Stomach smooth muscle (tissue), 2 donors: Measurements from ENCODE around the gene NCAM1.

Experiments
- H3K27ac ChIP-seq: one replicate; pipeline ENCODE4 v1.7.0; 2013; ENCODE audit warnings: mild to moderate bottlenecking, low read length, inconsistent platforms
- H3K27me3 ChIP-seq, 2 donors: one replicate each; pipeline ENCODE4 v1.7.0; 2013; ENCODE audit warnings: low read length in 2 of 2; ENCODE audit not compliant: insufficient read depth in 2 of 2, control insufficient read depth in 1 of 2
- H3K36me3 ChIP-seq, 2 donors: one replicate each; pipeline ENCODE4 v1.7.0; 2013; ENCODE audit warnings: low read length in 2 of 2; ENCODE audit not compliant: control insufficient read depth in 2 of 2, insufficient read depth in 2 of 2
- H3K4me1 ChIP-seq: one replicate; pipeline ENCODE4 v1.7.0; 2013; ENCODE audit warnings: low read length; ENCODE audit not compliant: control insufficient read depth, insufficient read depth
- H3K4me3 ChIP-seq, 2 donors: one replicate each; pipeline ENCODE4 v1.7.0; 2013; ENCODE audit warnings: low read length in 2 of 2
- H3K9ac ChIP-seq, 2 donors: one replicate each; pipeline ENCODE4 v1.7.0; 2013; ENCODE audit warnings: low read length in 2 of 2, mild to moderate bottlenecking in 1 of 2
- H3K9me3 ChIP-seq, 2 donors: one replicate each; pipeline ENCODE4 v1.7.0; 2013; ENCODE audit warnings: low read length in 2 of 2; ENCODE audit not compliant: control insufficient read depth in 2 of 2
- donor health status: healthy.
- donor health status: Pancreatic carcinoma.

The NCAM1 gene

DNA sequence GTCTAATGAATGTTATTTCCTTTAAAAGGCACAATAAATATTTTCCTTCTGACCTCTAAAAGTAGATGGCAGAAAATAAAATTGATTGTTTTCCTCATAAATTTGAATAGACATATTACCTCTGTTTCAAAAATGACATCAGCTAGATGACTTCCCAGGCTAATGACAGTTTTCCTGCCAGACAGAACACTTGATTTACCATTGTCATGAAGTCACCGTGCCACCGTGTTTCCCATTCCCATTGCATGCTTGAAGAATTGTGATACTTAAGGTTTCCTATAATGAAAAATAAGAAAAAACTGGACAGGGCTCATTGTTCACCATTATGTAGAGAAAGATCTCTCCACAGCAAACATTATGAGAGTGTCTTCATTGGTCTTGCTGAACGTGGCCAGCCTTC lies 151.1 kb downstream of the NCAM1 start:
- Histone ChIP-seq H3K9me3 (no peaks in the 10 kb centered on the region), H3K36me3 (no peaks in the 10 kb centered on the region), H3K4me3 (no peak overlapping the region), H3K4me1 (peaks cover 12% of the 10 kb centered on the region), H3K27me3 (no peaks in the 10 kb centered on the region), H3K27ac (no peak overlapping the region), H3K9ac (no peak overlapping the region)

DNA sequence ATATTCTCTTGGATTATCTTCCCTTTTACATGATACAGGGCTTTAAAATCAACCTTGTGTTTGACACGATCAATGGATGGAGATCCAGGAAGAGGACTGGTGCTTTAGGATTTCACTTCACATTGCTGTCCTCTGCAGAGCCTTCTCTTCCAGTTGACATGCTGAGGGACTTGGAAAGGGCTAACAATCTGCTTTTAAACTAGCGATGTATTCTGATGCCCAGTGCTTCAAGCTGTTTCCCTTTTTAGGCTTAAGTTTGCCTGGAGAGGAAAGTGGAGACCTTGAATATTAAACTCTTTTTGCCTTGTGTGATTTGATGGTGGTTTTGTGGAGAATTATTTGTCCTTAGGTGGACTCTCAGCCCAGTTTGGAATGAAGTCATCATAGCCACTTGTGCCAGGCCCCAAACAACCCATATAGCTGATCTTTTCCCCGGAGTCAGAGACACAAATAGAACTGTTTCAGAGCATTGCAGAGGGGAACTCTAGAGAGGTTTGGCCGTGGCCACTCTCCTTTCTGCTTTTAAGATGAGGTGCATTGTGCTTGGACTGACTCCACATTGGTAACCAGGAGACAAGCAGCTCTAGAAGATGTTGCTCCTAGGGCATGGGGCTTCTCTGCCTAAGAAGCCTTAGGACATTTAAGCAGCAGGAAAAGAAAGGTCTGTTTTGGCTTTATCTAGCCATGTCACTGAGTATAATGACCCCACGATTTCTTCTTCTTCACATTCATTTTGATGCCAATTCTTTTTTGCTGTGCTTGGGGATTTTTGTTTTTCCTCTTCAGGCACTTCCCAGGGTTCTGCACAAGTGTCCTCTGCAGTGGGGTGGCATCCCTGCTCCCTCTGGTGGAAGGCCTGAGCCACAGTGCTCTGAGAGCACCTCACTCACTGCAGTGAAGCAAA lies 152.8 kb downstream of the NCAM1 start:
- peak overlapping the region; percentile 53 for H3K27ac ChIP-seq
- peak overlapping the region in 1 of 2 donors; percentile 17 for H3K4me3 ChIP-seq
- H3K27me3 ChIP-seq = no peaks in the 10 kb centered on the region
- H3K4me1 ChIP-seq = peaks cover 14% of the 10 kb centered on the region
- H3K9ac ChIP-seq = no peak overlapping the region
- H3K36me3 ChIP-seq = no peaks in the 10 kb centered on the region
- H3K9me3 ChIP-seq = no peaks in the 10 kb centered on the region

DNA sequence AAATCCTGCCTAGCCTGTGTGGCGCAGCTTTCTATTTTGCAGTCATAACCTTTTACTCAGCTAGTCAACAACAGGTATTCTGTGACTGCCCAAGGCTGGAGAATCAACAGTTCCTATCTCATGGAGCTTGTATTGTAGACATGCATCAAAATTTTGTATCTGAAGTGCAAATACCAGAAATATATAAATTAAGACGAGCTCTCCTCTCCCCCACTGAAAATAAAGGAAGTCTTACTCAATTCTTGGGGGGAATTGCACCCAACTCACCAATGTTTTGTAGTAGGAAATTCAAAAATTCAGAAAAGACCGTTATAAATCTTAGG lies 153.4 kb downstream of the NCAM1 start:
- no peak overlapping the region for H3K9ac ChIP-seq
- H3K27ac ChIP-seq = peak overlapping the region; percentile 53
- H3K4me1 ChIP-seq = peaks cover 18% of the 10 kb centered on the region

DNA sequence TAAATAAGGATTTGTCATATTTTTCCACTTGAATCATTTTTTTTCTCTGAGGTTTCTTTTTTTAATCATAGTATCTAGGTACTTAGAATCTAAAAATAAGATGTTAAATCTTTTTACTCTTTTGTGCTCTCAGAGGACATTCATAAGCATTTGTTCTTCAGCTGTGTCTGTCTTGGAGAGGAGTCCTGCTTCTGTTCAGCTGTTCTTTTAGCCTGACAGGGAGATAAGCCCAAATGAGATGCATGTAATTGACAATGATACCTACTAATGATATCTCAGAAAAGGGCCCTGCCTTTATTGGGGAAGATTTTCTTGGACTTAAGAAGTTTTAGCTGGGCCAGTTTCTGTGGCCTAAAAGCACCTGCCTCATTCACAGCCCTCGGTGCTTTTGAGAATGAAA lies 156.9 kb downstream of the NCAM1 start:
- H3K27ac ChIP-seq = no peak overlapping the region

More for the DNA sequence above, 153.4 kb downstream of the NCAM1 start:
- Histone ChIP-seq H3K36me3 (no peaks in the 10 kb centered on the region), H3K27me3 (no peaks in the 10 kb centered on the region), H3K9me3 (no peaks in the 10 kb centered on the region), H3K4me3 (no peak overlapping the region)

DNA sequence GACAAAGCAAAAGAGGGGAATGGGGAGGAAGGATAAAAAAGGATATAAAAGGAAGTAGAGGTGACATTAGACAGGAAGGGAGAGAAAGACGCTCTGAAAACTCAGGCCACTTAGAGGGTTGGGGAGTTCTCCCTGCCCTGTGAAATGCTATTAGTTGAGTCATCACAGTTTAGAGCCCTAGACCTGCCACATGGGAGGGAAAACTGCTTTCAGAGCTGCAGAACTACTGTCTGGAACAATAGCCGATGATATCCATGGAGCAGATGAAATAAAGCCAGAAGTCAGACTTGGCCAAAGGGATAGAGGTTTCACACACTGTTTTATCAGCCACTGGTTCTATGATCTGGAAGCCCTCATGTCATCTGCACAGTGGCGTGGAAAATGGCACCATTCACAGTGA lies 157.9 kb downstream of the NCAM1 start:
- Histone ChIP-seq H3K4me1 (peaks cover 24% of the 10 kb centered on the region), H3K9ac (no peak overlapping the region), H3K4me3 (no peak overlapping the region), H3K27ac (peak overlapping the region; percentile 18), H3K9me3 (no peaks in the 10 kb centered on the region), H3K36me3 (no peaks in the 10 kb centered on the region), H3K27me3 (no peaks in the 10 kb centered on the region)

More for the DNA sequence above, 156.9 kb downstream of the NCAM1 start:
- Histone ChIP-seq H3K4me3 (no peak overlapping the region), H3K4me1 (peaks cover 31% of the 10 kb centered on the region), H3K27me3 (no peaks in the 10 kb centered on the region), H3K9ac (no peak overlapping the region), H3K9me3 (no peaks in the 10 kb centered on the region), H3K36me3 (no peaks in the 10 kb centered on the region)

DNA sequence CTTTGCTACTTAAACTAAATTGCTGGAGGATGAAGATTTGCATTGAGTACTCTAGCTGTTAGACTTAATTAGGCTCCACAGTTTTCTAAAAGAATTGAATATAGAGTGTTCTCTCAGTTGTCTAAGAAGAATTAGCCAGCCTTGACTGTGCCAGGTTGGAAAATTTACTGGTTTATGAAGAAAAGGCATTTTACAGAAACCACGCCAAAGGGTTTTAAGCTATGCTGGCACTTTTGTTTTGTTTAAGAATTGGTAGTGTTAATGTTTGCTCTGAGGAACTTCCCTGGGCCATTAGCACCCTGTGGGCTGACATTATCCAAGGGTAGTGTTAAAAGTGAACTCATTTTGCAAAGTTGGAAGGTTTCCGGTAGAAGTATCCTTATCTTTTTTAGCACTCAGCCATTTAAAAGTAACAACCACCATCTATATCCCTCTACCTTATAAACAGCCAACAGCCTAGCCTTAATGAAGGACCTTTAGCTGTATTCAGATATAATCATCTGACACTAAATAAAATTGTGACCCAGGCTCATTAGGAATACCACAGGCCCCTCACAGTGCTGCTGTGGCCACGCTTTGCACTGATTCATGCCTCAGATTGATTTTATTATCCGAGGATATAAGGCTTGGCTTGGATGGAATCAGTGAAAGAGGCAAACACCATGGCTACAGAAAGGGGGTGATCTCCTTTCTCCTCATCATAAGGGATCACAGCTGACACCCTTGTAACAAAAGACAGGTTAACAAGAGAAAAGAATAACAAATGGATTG lies 158.9 kb downstream of the NCAM1 start:
- no peaks in the 10 kb centered on the region for H3K27me3 ChIP-seq
- H3K36me3 ChIP-seq = no peaks in the 10 kb centered on the region
- H3K9me3 ChIP-seq = no peaks in the 10 kb centered on the region
- H3K9ac ChIP-seq = no peak overlapping the region
- H3K4me1 ChIP-seq = peaks cover 19% of the 10 kb centered on the region
- H3K4me3 ChIP-seq = no peak overlapping the region
- peak overlapping the region; percentile 11 for H3K27ac ChIP-seq

DNA sequence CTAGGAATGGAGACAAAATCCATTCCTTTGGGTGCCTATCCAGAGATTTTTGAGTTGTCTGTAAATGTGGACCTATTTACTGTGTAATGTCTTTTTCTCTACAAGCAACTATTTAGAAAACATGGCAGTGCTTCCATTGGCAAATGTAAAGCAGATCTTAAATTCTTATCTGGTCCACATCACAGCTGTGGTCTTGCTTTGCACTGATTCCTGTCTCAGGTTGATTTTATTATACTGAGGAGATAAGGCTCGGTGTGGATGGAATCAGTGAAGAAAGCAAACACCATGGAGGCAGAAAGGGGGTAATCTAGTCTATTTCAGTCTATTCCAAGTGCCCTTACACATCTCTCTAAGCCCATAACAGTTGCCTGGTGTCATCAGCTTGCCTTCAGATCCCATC lies 160.5 kb downstream of the NCAM1 start:
- no peaks in the 10 kb centered on the region for H3K36me3 ChIP-seq
- H3K4me1 ChIP-seq = peaks cover 19% of the 10 kb centered on the region
- no peak overlapping the region for H3K4me3 ChIP-seq
- H3K9ac ChIP-seq = no peak overlapping the region
- no peak overlapping the region for H3K27ac ChIP-seq
- no peaks in the 10 kb centered on the region for H3K27me3 ChIP-seq
- no peaks in the 10 kb centered on the region for H3K9me3 ChIP-seq

DNA sequence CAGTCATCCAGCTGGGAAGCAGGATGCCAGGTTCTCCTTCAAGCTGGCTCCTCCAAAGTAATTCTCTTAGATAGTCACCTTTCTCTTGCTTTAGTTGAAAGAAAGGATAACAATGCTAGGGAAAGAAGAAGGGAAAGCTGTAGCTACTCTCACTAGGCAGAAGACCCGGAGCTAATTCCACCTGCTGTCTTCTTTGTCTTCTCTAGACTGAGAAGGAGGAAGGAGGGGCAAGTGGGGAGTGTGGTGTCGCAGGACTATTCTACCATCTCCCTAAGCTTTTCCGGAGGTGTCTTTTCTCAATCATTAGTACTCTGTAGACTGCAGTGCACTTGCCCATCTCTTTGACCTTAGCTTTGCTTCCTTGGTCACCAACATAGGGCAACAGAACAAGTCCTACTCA lies 162.8 kb downstream of the NCAM1 start:
- peaks cover 23% of the 10 kb centered on the region for H3K4me1 ChIP-seq
- H3K36me3 ChIP-seq = no peaks in the 10 kb centered on the region
- H3K27ac ChIP-seq = no peak overlapping the region
- H3K4me3 ChIP-seq = no peak overlapping the region
- no peaks in the 10 kb centered on the region for H3K9me3 ChIP-seq
- H3K27me3 ChIP-seq = no peaks in the 10 kb centered on the region
- no peak overlapping the region for H3K9ac ChIP-seq

DNA sequence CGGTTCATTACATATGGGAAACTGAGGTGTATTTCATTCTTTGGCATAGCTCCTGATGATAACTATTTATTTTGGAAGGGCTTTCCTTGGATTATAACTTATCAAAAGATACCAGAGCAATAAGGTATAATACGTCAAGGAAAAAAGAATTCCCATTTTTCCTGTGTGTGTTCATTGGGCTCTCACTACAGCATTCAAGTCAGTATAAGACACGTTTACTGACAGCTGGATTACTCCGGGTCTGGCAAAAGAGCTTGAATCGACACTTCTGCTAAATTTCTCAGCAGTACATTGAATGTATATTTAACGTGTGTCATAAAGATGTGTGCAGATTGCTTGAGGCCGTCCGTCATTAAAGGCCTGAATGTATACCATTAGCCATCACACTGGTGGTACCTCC lies 163.4 kb downstream of the NCAM1 start:
- Histone ChIP-seq H3K4me3 (no peak overlapping the region), H3K4me1 (peaks cover 19% of the 10 kb centered on the region), H3K9ac (no peak overlapping the region), H3K27me3 (no peaks in the 10 kb centered on the region), H3K36me3 (no peaks in the 10 kb centered on the region), H3K27ac (no peak overlapping the region), H3K9me3 (no peaks in the 10 kb centered on the region)

DNA sequence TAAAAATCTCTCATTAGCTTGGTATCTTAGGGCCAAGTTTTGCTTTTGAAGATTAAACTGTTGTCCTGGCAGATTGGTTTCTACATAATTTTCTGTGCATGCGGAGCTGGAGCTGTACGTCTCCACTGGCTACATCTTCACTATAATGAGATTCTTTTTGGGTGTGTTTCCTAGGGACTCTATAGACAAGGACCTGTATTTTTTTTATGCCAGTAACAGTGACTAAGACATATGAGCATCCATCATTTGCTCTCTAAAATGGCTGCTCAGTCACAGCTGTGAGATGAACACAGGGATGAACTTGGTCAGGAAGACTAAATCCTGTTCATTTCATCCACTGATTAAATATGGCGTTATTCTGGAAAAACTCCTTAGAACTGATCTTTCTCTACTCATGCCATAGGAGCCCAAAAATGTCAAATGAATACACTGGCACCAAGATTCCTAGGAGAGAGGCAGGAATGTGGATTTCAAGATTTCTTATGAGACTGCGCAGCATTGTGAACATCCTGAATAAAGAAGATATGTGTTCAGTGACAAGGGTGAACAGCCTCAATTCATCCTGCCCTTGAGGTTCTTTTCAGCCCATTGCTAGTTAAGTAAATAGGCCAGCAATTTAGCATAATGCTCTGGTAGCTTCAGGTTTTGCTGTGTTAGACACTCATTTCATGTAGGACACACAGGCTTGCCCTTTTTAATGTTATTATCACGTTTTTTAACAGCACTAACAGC lies 168.2 kb downstream of the NCAM1 start:
- Histone ChIP-seq H3K36me3 (no peaks in the 10 kb centered on the region), H3K4me1 (peaks cover 18% of the 10 kb centered on the region), H3K9ac (no peak overlapping the region), H3K27me3 (no peaks in the 10 kb centered on the region), H3K27ac (no peak overlapping the region), H3K9me3 (peaks cover 0 to 5% of the 10 kb centered on the region in 2 donors), H3K4me3 (no peak overlapping the region)
